HL-60 (cell line): ENCODE results near the gene LAX1.

ENCODE experiments used
- GABPA ChIP-seq: IDR thresholded peaks from 2 replicates; pipeline ENCODE4 v1.6.1; 2012; ENCODE audit warnings: low read depth
- POLR2AphosphoS5 ChIP-seq: IDR thresholded peaks from 2 replicates; pipeline ENCODE4 v1.6.1; 2012; ENCODE audit warnings: low read depth
- SPI1 ChIP-seq: IDR thresholded peaks from 2 replicates; pipeline ENCODE4 v1.6.1; 2012; ENCODE audit warnings: low read depth, mild to moderate bottlenecking, borderline replicate concordance
- TF ChIP-seq, protein P1 (sequence below): IDR thresholded peaks from one replicate; pipeline ENCODE4 v1.5.1; 2011; ENCODE audit warnings: low read length, control low read depth, inconsistent platforms; ENCODE audit not compliant: insufficient read depth
- TF ChIP-seq, protein P2 (sequence below): IDR thresholded peaks from 2 replicates; pipeline ENCODE4 v1.6.1; 2012; ENCODE audit warnings: low read depth; ENCODE audit not compliant: insufficient replicate concordance

DNA sequence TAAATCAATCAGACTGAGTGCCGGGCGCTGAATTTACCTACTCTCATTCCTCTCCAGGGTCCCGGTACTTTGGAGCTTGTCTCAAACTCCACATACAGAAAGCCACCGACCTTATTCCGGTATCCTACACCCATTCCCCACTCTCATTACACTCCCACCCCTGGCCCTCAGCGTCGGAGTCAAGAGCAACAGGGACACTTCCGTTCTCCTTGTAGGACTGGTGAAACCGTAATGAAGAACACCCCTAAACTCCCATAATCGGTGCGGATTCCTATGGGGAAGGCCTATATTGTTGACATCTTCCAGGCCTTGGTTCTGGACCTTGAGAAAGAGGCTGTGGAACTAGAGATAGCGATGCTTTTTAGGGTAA lies 31.2 kb downstream of the LAX1 start:
- TF ChIP-seq, protein P1, sequence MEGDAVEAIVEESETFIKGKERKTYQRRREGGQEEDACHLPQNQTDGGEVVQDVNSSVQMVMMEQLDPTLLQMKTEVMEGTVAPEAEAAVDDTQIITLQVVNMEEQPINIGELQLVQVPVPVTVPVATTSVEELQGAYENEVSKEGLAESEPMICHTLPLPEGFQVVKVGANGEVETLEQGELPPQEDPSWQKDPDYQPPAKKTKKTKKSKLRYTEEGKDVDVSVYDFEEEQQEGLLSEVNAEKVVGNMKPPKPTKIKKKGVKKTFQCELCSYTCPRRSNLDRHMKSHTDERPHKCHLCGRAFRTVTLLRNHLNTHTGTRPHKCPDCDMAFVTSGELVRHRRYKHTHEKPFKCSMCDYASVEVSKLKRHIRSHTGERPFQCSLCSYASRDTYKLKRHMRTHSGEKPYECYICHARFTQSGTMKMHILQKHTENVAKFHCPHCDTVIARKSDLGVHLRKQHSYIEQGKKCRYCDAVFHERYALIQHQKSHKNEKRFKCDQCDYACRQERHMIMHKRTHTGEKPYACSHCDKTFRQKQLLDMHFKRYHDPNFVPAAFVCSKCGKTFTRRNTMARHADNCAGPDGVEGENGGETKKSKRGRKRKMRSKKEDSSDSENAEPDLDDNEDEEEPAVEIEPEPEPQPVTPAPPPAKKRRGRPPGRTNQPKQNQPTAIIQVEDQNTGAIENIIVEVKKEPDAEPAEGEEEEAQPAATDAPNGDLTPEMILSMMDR = no peak
- TF ChIP-seq SPI1 (peak; percentile 70), GABPA (peak; percentile 76), POLR2AphosphoS5 (0 out of 2 replicates have a peak, but pooled peaks have one; percentile 9)
- TF ChIP-seq, protein P2, sequence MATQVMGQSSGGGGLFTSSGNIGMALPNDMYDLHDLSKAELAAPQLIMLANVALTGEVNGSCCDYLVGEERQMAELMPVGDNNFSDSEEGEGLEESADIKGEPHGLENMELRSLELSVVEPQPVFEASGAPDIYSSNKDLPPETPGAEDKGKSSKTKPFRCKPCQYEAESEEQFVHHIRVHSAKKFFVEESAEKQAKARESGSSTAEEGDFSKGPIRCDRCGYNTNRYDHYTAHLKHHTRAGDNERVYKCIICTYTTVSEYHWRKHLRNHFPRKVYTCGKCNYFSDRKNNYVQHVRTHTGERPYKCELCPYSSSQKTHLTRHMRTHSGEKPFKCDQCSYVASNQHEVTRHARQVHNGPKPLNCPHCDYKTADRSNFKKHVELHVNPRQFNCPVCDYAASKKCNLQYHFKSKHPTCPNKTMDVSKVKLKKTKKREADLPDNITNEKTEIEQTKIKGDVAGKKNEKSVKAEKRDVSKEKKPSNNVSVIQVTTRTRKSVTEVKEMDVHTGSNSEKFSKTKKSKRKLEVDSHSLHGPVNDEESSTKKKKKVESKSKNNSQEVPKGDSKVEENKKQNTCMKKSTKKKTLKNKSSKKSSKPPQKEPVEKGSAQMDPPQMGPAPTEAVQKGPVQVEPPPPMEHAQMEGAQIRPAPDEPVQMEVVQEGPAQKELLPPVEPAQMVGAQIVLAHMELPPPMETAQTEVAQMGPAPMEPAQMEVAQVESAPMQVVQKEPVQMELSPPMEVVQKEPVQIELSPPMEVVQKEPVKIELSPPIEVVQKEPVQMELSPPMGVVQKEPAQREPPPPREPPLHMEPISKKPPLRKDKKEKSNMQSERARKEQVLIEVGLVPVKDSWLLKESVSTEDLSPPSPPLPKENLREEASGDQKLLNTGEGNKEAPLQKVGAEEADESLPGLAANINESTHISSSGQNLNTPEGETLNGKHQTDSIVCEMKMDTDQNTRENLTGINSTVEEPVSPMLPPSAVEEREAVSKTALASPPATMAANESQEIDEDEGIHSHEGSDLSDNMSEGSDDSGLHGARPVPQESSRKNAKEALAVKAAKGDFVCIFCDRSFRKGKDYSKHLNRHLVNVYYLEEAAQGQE = no peak
